Stimulated activated CD4-positive, alpha-beta T cell treated with anti-CD3 and anti-CD28 coated beads, Interleukin-4, amount 100 ng/mL, for 1 hour (primary cell): Measurements from ENCODE around the gene OTP.
"Not testable (repeated sequence)": the region's sequence is repeated elsewhere in the genome, so short reads cannot be mapped to it uniquely, and the experiment has no call there.

ENCODE experiments used
- DNase-seq: peaks from one replicate; pipeline ENCODE4 v3.0.0-alpha.2; 2020

Gene OTP

GRCh38 chr5:77599679-77600078 is 38.8 kb downstream of the OTP start:
- DNase-seq = no peak

- DNase-seq = no peak
These were observed 48.2 kb downstream of the OTP start for GRCh38 chr5:77590347-77590746.

- DNase-seq = no peak
These were observed 50.3 kb downstream of the OTP start for GRCh38 chr5:77588175-77588574.

GRCh38 chr5:77586101-77586500 is 52.4 kb downstream of the OTP start:
- DNase-seq = no peak

GRCh38 chr5:77582143-77582542 is 56.4 kb downstream of the OTP start:
- DNase-seq = not testable (repeated sequence)
